NCI-H2081 (cell line): ENCODE data around the gene SMC3.
A peak's percentile ranks its signal among the peaks of the same experiment; 100 is the strongest.
"Not testable (repeated sequence)": the region's sequence is repeated elsewhere in the genome, so short reads cannot be mapped to it uniquely, and the experiment has no call there.

Experiments used
- DNase-seq, 2 experiments: peaks; one replicate each; lab custom pipeline; 2025; lab: John Stamatoyannopoulos, UW

The SMC3 gene

DNA sequence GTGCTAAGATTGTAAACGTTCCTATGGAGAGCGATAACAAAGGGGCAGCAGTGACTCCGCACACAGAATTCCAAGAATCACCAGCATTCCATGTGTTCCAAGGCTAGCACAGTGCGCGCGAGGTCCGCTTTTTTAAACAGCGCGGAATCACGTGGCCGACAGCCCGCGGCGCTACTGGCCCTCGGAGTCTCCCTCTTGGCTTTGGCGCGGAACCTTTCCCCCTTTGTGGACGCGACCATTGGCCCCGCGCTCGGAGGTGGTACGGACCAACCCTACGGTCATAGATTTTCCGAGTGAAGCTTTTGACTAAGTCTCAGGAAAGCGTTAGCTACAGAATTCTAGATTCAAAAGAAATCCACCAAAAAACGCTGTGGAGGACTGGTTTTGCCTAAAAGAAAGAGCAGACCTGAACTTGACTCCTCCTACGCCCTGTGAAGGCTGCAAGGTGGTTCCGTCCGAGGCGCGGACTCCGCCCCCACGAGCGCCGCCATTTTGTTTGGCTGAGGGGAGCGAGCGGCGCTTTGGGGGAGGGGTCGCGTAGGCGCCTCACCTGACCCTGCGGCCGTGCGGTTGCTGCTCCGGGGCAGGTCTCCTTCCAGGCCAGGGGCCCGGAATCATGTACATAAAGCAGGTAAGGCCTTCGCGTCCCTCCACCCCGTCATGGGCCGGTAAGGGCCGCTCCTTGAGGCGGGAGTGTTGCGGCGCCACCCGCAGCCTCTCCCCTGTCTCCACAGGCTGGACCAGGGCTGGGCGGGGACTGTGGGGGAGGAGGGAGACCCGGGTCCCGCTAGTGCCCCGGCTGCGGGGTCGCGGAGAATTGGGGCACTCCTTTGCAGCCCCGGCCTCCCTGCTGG is at the start of gene SMC3:
Gene SMC3, plus strand, starts transcription at position 495 of the 854 bp plus-strand sequence. Its CDS starts 122 bp downstream, at position 617.
- DNase-seq, result peak; percentile 80 to 91

DNA sequence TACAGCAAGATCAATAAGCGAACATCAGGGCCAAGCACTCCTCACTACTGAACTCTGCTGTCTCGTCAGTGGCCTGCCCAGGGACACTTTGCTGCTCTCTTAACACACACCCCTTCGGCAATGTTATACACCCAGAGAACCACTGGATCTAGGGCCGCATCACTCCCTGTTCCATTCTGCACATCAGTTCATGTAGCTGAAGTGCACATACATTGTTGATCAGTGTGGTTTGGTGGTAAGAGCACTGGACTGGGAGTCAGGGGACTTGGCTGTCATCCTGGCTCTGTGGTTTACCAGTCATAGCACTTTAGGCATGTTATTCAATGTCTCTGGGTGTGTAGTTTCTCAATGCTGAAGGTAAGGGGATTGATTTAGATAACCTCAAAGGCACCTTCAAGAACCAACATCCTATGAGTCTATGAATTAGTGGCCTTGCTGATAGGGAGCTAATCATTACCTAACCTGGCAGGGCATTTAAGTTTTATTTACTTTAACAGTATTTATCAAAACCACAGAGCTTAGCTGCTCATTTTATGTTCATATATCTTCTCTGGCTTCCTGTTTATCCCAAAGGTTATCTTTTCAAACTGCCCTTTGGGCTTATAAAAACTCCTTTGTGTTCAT is 45.0 kb upstream of the SMC3 start:
- no peak for DNase-seq

GRCh38 chr10:110523736-110524135 is 43.8 kb upstream of the SMC3 start:
- no peak for DNase-seq

DNA sequence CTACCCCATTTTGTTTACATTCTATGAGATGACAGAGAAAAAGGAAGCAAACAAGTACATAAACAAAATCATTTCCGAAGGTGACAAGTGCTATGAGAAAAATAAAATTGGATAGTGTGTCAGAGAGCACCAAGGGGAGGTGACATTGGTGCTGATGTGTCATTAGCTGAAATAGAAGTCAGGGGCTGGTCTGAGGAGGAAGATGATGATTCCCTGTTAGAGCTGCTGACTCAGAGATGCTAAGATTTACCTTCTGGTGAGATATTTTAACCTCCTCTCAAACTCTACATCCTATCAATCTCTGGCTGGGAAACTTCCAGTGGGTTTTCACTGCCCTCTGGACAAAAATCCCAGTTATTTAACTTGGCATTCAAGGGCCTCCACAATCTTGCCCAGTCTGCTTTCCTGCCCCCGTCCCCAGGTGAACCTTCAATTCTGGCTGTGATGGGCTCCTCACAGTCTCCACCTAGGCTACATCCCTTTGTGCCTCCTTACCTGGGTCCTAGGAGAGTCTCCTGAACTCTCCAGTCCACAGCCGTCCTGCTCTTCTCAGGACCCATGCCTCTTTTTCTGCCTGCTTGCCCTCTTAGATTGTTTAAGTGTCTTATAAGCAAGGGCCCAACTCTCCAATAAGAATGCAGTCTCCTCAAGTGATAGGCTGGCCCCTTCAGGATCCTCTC is 43.2 kb upstream of the SMC3 start:
- no peak for DNase-seq

DNA sequence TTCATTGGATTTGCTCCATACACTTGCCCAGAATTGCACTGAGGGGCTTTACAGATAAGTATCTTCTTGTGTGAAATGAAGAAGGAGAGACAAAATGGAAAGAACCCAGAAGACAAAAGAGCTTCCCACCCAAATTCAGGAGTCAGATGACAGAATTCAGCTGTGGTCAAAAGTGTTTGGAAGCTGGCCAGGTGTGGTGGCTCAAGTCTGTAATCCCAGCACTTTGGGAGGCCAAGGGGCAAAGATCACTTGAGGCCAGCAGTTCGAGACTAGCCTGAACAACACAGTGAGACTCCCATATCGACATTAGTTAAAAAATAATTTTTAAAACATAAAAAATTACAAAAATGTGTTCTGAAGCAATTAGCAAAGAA is 42.6 kb upstream of the SMC3 start:
- DNase-seq, result no peak

DNA sequence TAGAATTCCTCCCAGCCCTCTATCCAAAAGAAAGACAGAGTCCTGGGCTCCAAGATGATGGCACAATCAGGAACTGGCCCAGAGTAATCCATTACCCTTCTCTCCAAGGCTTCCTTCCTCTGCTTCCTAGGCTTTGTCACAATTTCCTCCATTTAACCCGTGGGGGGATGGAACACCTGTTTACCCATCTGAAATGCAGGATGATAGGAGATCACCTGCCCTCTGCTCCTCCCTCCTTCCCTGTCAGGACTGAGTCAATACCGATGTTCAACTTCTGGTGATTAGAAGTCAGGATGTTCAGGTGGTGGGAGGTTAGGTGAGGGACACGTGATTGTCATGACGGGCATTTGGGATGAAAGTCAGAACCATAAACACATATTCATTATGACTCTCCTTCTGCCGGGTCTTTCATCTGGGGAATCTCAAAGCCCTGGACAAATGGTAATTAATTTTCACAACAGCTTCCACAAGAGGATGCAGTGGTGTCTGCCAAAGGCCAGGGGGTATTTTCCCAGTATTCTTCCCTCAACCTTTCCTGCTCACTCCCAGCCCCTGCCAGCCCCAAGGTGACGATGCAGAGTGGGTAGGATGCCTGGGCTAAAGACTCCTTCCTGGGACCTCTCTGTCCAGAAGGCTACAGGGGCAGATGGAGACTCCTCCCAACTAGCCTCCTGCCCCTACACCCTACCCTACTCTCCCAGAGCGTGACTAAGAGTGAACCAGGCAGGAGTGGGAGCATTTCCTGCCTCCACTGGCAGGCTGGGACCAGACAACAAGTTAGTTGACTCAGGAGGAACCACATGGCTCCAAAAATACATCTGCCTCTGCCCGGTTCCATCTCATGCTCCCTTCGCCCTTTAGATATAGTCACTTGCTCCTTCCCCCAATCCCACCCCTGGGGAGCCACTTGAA is 41.9 kb upstream of the SMC3 start:
- DNase-seq, result no peak

GRCh38 chr10:110527731-110528171 is 39.7 kb upstream of the SMC3 start:
- no peak for DNase-seq

- no peak for DNase-seq
Observed at GRCh38 chr10:110528224-110528996, 39.1 kb upstream of the SMC3 start.

- DNase-seq, result not testable (repeated sequence)
Observed at GRCh38 chr10:110528997-110529524, 38.4 kb upstream of the SMC3 start.

DNA sequence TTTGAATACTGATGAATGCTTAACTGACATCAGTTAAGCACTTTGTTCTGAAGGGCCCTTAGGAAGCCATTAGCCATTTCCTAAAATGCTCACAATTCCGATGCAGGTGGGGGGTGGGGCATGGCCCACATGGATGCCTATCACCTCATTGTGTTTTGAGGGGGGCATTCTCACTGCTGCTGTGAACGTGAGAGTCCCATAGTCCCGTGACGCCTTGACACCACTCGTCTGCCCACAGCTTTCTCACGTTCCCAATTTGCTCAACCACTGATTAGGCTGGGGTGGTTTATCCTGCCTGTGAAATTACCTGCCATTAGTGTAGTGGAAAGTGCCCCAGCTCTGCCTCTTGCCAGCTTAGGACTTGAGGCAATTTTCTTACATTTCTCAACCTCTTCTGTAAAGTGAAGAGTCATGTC is 37.9 kb upstream of the SMC3 start:
- no peak for DNase-seq

DNA sequence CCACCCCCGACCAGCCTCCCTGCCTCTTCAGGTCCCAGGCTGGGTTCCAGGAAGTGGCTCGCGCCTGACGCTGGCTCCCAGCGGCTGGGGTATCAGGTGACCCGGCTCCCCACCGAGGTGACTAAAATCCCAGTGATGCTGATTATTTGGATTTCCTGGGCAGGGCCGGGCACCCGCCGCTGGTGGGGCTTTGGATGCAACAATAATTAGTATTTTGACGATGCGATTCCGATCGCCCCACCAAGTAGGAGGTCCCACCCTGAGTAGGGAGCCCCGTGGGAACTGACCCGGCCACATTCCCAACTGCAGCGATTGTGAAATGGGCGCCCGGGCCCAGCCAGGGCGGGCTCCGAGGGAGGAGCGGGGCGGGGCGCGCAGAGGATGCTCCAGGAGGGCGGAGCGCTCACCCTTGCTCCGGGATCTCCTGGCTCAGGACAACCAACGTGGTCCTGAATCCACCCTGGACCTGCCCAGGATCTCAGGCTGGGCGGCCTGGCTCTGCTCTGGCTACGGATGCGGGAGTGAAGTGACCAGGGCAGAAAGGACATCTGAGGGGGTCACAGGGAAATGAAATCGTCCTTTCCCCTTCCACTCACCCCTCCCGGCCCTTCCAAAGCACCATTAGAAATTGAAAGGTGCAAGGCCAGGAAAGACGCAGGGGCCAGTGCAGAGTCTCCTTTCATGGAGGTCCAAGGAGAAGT is 37.2 kb upstream of the SMC3 start:
- DNase-seq, result no peak

- no peak for DNase-seq
Observed at GRCh38 chr10:110531687-110532086, 35.8 kb upstream of the SMC3 start.

- not testable (repeated sequence) for DNase-seq
Observed at GRCh38 chr10:110532628-110533027, 34.9 kb upstream of the SMC3 start.

DNA sequence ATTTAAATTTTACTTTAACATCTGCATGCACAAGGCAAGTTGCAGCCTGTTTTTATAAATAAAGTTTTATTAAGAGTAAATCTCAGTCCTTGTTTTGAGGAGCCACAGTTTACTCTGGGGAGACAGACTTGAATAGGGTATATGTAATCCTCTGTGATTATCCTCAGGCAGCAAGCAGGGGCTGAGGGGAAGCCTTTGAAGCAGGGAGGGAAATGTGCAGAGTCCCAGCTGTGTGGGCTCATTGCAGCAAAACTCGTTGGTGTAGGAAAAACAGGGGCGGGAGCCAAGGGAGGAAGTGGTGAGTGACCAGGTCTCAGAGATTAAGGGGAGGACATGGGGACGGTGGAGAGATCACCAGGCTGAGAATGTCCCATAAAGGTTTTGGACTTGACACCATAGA is 34.3 kb upstream of the SMC3 start:
- DNase-seq, result no peak

- DNase-seq, result no peak
Observed at GRCh38 chr10:110534571-110534970, 32.9 kb upstream of the SMC3 start.

DNA sequence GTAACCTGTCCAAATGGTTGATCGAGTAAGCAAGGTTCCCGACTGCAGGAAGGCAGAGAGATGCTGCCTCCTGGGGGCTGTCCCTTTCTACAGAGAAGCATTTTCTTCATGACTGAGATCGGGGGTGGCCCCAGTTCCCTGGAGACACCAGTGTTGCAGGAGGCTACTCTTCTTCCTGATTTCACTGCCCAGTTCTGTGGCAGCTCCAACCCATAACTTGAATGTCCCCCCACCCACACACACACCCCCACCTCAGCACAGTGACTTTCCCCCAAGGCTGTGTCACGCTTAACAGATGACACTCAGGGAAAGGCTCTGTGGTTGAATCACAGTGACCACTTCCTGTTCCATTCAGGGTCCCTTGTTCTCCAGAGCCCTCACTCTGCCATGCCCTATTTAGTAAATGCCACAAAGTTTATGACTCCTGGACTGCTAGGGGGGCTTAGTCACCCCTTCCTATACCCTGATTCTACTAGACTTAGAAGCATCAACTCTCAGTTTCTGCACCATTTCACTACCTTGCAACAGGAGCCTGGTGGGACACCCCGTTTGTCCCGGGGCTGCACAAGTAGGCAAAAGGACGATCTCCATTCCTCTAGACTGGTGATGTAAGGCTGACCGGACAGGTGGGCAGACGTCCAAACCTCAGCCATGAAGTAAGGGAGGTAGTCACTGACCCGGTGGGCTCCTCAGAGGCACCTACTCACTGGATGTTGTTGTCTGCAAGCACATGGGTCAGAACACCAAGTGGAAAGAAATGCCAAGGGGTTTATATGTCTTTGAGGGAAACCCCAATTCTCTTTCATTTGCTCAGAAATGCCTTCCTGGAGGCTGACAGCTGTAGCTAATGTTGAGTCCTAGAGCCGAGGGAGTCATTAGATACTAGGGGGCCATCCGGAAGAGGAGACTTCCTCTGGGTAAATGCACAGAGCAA is 31.3 kb upstream of the SMC3 start:
- no peak for DNase-seq

- DNase-seq, result no peak
Observed at GRCh38 chr10:110539091-110539490, 28.4 kb upstream of the SMC3 start.

DNA sequence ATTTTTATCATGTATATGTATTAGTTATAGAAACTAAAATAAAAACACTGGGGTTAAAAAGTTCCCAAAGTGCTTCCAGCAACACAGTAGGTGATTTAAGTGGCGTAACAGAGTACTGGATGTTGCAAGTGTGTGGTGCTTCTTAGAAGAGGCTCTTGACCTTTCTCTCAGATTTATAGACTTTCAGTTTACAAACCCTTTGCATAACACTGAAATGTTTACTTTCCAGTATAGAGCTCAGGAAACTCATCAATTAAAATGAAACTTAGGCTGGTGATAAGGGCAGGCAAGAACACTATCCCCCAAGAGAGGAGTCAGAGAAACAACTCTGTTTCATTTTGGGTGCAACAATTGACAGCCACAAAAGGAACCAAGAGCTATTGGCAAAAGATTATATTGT is 27.5 kb upstream of the SMC3 start:
- no peak for DNase-seq

GRCh38 chr10:110544958-110545537 is 22.4 kb upstream of the SMC3 start:
- no peak for DNase-seq
